Inflammatory macrophage treated with lipopolysaccharide for 1 hour (primary cell): ENCODE results near the gene DENND6B.

Source experiments
- DNase-seq, 2 donors: peaks; one replicate each; pipeline ENCODE4 v3.0.0-alpha.2; 2020 to 2022

Gene DENND6B

DNA sequence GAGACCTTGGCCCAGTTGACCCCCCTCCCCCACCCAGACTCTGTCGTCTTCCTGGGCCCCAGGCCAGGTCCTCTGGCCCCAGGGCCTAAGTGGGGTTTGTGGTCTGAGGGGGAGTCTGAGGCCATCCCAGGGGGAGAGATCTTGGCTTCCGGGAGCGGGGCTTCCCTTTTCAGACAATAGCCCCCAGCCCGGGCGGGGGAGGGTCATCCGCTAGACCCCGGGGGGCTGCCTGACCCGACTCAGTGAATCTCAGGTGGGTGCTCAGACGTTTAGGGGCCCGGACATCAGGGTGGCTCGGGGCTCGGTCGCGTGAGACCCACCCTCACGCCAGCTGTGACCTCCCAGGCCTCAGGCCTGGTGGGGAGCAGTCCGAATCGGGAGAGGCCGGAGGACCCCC, 57.2 kb downstream of the DENND6B start:
- no peak for DNase-seq

GRCh38 chr22:50268655-50269113, 58.1 kb downstream of the DENND6B start:
- DNase-seq = no peak

DNA sequence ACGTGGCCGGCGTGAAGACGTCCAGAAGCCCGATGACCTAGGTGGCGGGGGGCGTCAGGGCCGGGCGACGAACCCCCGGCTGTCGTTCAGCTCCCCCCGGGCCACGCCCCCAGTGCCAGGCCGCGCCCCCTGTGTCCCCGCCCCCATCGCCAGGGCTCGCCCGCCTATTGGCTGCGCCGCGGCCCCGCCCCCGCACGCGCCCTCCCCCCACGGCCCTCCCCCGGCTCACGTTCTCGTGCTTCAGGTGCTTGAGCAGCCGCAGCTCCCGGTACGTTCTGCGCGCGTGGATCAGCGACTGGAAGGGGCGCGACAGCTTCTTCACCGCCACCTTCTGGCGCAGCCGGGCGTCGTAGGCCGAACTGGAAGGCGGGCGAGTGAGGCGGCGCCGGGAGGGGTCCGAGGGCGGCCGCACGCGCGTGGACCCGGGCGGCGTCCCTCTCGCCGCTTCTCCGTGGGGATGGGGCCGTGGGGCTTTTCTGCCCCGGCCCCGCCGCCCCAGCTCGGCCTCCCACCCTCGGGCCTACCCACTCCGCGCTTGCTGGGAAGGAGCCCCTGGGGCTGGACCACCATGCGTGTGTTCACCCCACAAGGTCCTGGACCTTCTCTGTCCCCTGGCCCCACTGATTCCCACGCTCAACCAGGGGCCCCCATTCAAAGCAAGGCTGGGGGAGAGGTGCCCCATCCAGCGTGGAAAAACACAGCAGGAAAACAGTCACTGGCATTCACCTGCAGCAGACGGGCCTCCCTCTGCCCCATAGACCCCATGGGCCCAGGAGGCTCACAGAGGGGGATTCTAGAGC, 59.0 kb downstream of the DENND6B start:
- DNase-seq = peak in 1 of 2 donors; percentile 29

DNA sequence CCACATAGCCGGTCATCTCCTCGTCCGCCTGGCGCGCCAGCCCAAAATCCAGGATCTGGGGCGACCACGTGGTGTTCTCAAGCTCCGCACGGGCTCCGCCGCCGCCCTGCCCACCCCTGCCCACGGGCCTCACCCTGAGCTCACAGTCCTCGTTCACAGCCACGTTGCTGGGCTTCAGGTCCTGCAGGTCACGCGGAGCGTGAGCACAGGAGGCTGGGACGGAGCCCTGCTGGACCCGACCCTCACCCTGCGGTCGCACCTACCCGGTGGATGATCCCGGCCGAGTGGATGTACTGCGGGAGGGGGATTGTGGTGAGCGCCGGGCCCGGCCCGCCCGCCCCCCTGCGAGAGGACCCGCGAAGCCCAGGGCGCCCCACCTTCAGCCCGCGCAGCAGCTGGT, 59.8 kb downstream of the DENND6B start:
- DNase-seq = no peak

- DNase-seq = no peak
These were observed 61.7 kb downstream of the DENND6B start for GRCh38 chr22:50264946-50265669.

DNA sequence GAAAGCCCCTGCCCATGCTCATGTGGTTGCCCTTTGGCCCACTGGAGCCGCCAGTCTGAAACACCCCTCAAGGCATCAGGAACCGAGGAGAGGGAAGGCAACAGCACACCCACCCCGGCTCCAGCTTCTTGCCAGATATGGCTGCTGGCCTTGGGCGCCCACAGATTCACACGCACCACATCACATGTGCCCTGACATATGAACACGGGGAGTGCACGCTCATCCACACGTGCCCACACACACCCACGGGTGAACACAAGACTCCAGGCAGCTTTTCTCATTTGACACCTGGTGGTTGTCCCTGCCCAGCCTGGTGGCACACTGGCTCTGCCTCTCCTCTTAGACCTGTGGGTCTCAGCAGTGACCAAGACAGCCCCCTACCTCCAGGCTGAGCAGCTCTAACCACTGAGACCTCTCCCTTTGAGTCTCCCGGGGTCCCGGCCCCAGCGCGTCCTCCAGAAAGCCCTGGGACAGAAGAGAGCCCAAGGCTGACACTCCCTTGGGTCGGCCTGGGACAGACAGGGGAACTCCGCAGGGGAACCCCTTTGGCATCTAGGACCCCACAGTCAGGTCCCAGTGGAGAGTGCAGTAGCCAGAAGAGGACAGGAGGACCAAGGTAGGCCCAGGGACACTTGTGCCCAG, 62.6 kb downstream of the DENND6B start:
- DNase-seq = no peak

- no peak for DNase-seq
These were observed 63.7 kb downstream of the DENND6B start for GRCh38 chr22:50262973-50263617.

DNA sequence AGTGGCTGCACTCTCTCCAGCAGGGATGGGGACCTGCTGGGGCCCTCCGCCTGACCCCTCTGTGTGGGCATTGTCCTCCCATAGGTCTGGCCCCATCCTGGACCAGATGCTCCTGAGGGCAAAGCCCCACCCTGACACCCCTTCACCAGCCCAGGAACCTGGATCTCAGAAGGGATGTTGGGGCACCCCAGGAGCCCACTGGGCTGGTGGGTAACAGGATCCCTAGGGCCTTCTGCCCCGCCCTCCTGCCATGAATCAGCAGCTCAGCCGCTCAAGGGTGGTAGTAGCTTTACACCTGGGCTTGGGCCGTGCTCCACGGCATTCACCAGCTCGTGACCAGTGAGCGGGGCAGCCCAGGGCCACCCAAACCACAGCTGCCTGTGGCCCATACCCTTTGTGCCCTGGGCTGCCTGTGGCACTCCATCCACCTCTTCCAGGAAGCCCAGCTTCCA, 64.3 kb downstream of the DENND6B start:
- DNase-seq = no peak

DNA sequence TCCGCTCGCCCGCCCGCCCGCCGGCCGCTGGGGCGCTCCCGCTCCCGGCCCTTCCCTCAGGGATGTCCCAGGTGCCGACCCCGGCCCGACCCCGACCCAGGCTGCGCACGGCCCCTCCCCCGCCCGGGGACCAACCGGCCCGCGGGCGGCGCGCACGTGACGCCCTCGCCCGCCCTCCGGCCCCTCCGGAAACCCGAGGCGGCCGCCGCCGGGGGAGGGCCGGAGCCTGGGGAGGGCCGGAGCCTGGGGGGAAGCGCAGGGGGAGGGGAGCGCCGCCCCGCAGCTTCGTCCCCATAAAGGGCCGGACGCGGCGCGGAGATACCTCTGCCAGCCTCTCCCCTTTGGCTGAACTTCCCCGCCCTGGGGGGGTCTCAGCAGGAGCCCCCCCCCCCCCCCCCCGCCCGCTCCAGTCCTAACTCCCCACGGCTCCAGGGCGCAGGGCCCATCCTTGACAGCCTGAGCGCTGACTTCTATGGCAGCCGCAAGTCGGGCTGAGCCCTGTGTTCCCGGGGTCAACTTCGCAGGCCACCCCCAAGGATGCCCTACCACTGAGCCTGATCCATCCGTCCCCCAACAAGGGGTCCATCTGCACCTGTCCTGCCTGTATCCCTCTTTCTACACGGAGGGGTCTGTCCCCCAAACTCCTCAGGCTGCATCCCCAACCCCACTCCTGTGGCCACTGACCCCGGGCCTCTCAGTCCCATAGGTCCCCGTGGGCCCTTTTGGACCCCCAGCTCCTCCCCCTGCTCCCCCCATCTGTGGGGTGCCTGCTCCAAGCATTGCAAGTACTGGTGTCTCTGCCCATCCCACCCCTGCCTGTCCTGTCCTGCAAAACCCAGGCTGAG, 65.0 kb downstream of the DENND6B start, which contains the start of gene MAPK12:
Gene MAPK12, minus strand, starts transcription at position 69 of the 845 bp plus-strand sequence. CDS start 174 bp downstream, outside the sequence.
- no peak for DNase-seq

- peak in 1 of 2 donors; percentile 20 for DNase-seq
These were observed 65.8 kb downstream of the DENND6B start for GRCh38 chr22:50260801-50261614.

GRCh38 chr22:50260434-50260800, 66.4 kb downstream of the DENND6B start:
- no peak for DNase-seq

- DNase-seq = no peak
These were observed 67.5 kb downstream of the DENND6B start for GRCh38 chr22:50259302-50259701.
